Thoracic aorta (tissue), 2 donors: ENCODE data around the gene MIS12. TPM values are rescaled to one million over a fixed set of nuclear protein-coding genes. Genes with fewer than 3 reads are reported as not detected.

Experiments
- ATAC-seq: fragments of 150-250 bp; one replicate; pipeline ENCODE4 v1.8.0; 2017; ENCODE audit warnings: low read depth; ENCODE audit not compliant: insufficient number of reproducible peaks, low FRiP score
- DNase-seq: peaks from one replicate; pipeline ENCODE4 v3.0.0-alpha.2; 2020; ENCODE audit warnings: low spot score
- H3K27ac ChIP-seq, 2 donors: fragments of 200-600 bp; sonication (generic); 1 replicate in 1 of 2; 2 replicates in 1 of 2; pipeline ENCODE4 v1.5.1; 2016; ENCODE audit warnings: mild to moderate bottlenecking in 2 of 2, moderate library complexity in 2 of 2
- H3K27me3 ChIP-seq: fragments of 200-600 bp; sonication (generic); replicated peaks from 2 replicates; pipeline ENCODE4 v1.6.0; 2016; ENCODE audit warnings: mild to moderate bottlenecking; ENCODE audit not compliant: insufficient read depth
- H3K36me3 ChIP-seq: fragments of 200-600 bp; sonication (generic); one replicate; pipeline ENCODE4 v1.5.1; 2016
- H3K4me1 ChIP-seq, 2 donors: fragments of 200-600 bp; sonication (generic); 1 replicate in 1 of 2; 2 replicates in 1 of 2; pipeline versions ENCODE4 v1.5.1 to v1.6.0; 2016; ENCODE audit warnings: low read depth in 2 of 2, mild to moderate bottlenecking in 1 of 2; ENCODE audit not compliant: control insufficient read depth in 1 of 2
- H3K4me3 ChIP-seq: fragments of 200-600 bp; sonication (generic); 2 replicates; pipeline ENCODE4 v1.5.1; 2016; ENCODE audit warnings: mild to moderate bottlenecking
- H3K9me3 ChIP-seq: fragments of 200-600 bp; sonication (generic); 2 replicates; pipeline ENCODE4 v1.5.1; 2016
- total RNA-seq, 2 donors: library from RNA; depleted of rRNA; stranded (reverse); fragments of >200 nt; gene quantifications; one replicate each; pipeline versions ENCODE4 v1.1.0 to v1.2.3, GENCODE V29; 2016
- TF ChIP-seq, protein P1 (sequence below): fragments of 200-600 bp; sonication (generic); IDR thresholded peaks from one replicate; pipeline ENCODE4 v1.5.1; 2019; ENCODE audit warnings: antibody characterized with exemption

The MIS12 gene
- total RNA-seq, 2 donors from 2014 or later = 10.3 to 12.8 TPM

DNA sequence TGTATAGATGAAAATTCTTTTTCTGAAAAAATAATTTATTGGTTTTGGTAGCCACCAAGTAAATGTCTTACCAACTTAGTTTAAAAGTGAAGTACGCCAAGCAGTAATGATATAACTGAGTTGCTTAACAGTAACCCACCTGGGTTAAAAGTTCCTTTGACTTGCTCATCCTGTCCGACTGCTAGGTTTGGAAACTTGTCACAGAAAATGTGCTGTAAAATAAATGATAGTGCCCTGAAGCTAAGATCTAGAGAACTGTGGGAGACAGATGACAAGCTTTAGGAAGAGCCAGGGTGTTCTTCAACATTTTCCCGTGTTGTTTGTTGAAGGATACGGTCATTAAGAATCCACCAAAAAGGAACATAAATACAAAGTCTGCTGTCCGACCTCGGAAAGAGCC lies 5.4 kb upstream of the MIS12 start:
- H3K4me3 ChIP-seq = no peak overlapping the region
- no peak for DNase-seq
- H3K4me1 ChIP-seq = peaks cover 8 to 10% of the 10 kb centered on the region in 2 donors
- TF ChIP-seq, protein P1, sequence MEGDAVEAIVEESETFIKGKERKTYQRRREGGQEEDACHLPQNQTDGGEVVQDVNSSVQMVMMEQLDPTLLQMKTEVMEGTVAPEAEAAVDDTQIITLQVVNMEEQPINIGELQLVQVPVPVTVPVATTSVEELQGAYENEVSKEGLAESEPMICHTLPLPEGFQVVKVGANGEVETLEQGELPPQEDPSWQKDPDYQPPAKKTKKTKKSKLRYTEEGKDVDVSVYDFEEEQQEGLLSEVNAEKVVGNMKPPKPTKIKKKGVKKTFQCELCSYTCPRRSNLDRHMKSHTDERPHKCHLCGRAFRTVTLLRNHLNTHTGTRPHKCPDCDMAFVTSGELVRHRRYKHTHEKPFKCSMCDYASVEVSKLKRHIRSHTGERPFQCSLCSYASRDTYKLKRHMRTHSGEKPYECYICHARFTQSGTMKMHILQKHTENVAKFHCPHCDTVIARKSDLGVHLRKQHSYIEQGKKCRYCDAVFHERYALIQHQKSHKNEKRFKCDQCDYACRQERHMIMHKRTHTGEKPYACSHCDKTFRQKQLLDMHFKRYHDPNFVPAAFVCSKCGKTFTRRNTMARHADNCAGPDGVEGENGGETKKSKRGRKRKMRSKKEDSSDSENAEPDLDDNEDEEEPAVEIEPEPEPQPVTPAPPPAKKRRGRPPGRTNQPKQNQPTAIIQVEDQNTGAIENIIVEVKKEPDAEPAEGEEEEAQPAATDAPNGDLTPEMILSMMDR = no peak
- H3K36me3 ChIP-seq = peaks cover 65% of the 10 kb centered on the region
- H3K27me3 ChIP-seq = no peaks in the 10 kb centered on the region
- no peak overlapping the region for H3K27ac ChIP-seq
- no peaks in the 10 kb centered on the region for H3K9me3 ChIP-seq
- no peak for ATAC-seq

DNA sequence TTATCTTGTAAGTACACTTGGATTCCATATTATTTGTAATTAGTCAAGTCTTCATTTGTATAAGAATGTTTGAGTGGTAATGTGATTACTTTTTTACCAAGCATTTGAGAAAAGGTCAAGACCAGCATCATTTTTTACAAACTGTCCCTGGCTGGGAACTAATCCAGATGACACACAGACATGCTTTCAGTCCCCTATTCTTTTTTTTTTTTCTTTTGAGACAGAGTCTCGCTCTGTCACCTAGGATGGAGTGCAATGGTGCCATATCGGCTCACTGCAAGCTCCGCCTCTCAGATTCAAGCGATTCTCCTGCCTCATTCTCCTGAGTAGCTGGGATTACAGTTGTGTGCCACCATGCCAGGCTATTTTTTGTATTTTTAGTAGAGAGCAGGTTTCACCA lies 4.9 kb upstream of the MIS12 start:
- DNase-seq = no peak
- H3K27me3 ChIP-seq = no peaks in the 10 kb centered on the region
- H3K9me3 ChIP-seq = no peaks in the 10 kb centered on the region
- TF ChIP-seq, protein P1 = no peak
- ATAC-seq = no peak
- no peak overlapping the region for H3K27ac ChIP-seq
- H3K4me3 ChIP-seq = no peak overlapping the region
- H3K4me1 ChIP-seq = peaks cover 8 to 10% of the 10 kb centered on the region in 2 donors
- H3K36me3 ChIP-seq = peaks cover 65% of the 10 kb centered on the region

DNA sequence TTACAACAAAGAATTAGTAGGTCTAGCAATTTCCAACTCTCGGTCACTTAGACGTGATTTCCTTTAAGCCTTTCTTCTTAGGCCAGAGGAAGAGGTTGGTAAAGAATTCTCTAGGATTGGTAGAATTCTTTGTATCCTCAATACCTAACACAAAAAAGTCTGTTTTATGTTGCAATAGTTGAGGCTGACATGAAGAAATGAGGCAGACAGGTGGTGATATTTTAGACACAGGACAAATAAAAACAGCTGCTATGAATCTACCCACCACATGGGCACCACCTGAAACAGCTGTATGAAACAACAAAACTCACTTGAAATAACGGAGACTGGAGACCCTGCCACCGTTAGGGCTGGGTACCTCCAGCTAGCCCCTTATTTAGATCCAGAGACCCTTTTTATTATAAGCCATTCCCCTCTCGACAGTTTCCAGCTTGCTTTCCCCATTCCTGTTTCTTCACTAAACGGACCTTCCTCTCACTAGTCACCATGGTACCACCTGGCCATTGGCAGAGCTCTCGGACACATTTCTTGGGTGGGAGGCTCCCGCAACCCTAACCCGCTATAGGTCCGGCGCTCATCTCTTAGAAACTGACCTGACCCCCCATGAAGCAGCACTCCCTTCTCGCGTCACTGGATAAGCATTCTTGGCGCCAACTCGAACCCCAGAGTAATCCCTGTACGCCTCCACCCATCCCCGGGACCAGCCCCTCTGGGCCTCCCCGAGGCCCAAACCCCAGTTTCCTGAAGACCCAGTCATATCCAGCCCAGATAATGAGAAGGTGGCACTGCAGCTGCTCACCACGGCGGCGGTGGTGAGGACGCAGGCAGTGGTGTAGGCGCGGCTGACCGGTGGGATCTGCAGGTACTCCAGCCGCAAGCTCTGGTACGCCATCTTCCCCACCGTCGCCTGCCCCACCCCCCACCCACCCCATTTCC lies 828 bp upstream of the MIS12 start, which contains the start of gene DERL2:
DERL2 (minus strand) TSS at position 909 of the 936 bp plus-strand sequence; CDS start at position 892, 17 bp downstream.
- peak within 1 kb of the TSS; percentile 98 for H3K4me3 ChIP-seq
- H3K9me3 ChIP-seq = no peaks in the 10 kb centered on the region
- TF ChIP-seq, protein P1 = no peak
- H3K36me3 ChIP-seq = peaks cover 36% of the 10 kb centered on the region
- H3K27ac ChIP-seq = peak within 1 kb of the TSS; percentile 99
- DNase-seq (no peak), ATAC-seq (peak; percentile 24)
- no peaks in the 10 kb centered on the region for H3K27me3 ChIP-seq
- H3K4me1 ChIP-seq = peaks cover 15 to 18% of the 10 kb centered on the region in 2 donors

DNA sequence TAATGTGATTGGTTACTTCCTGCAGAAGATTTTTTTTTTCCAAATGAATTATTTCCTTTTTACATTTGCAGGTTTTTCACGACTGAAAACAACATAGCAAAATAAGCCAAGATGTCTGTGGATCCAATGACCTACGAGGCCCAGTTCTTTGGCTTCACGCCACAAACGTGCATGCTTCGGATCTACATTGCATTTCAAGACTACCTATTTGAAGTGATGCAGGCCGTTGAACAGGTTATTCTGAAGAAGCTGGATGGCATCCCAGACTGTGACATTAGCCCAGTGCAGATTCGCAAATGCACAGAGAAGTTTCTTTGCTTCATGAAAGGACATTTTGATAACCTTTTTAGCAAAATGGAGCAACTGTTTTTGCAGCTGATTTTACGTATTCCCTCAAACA lies 2.4 kb downstream of the MIS12 start:
- H3K9me3 ChIP-seq = no peaks in the 10 kb centered on the region
- H3K27ac ChIP-seq = no peak overlapping the region
- peaks cover 16% of the 10 kb centered on the region for H3K36me3 ChIP-seq

DNA sequence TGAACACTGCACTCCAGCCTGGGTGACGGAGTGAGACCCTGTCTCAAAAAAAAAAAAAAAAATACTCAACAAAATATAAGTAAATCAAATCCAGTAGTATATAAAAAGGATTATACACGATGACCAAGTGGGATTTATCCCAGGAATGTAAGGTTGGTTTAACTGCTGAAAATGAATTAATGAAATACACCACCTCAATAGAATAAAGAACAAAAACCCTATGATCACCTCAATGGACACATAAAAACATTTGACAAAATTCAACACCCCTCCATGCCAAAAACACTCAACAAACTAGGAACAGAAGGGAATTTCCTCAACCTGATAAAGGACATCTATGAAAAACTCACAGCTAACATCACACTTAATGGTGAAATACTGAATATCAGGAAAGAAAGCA lies 6.6 kb downstream of the MIS12 start:
- H3K4me3 ChIP-seq = no peak overlapping the region
- H3K36me3 ChIP-seq = peaks cover 8% of the 10 kb centered on the region
- no peaks in the 10 kb centered on the region for H3K27me3 ChIP-seq
- TF ChIP-seq, protein P1 = no peak
- H3K9me3 ChIP-seq = no peaks in the 10 kb centered on the region
- no peaks in the 10 kb centered on the region for H3K4me1 ChIP-seq
- H3K27ac ChIP-seq = no peak overlapping the region
- DNase-seq = no peak
- ATAC-seq = no peak

More for the DNA sequence above, 2.4 kb downstream of the MIS12 start:
- TF ChIP-seq, protein P1 = no peak
- Histone ChIP-seq H3K4me3 (no peak overlapping the region), H3K4me1 (peaks cover 15 to 18% of the 10 kb centered on the region in 2 donors), H3K27me3 (no peaks in the 10 kb centered on the region)
- ATAC-seq (no peak), DNase-seq (no peak)
